CD4-positive, CD25-positive, alpha-beta regulatory T cell (primary cell): ENCODE measurements around the gene FOXO6. TPM values are rescaled to one million over a fixed set of nuclear protein-coding genes. Genes with fewer than 3 reads are reported as not detected.

Experiments used
- ATAC-seq, 2 donors: fragments of 150-1000 bp; cut with Tn5 transposase; one replicate each; pipeline ENCODE4 v1.10.0; 2021; ENCODE audit warnings: low read depth in 2 of 2, moderate number of reproducible peaks in 2 of 2, moderate library complexity in 1 of 2
- DNase-seq, 3 donors: peaks; one replicate each; pipeline versions ENCODE4 v3.0.0 to v3.0.0-alpha.2; 2012 to 2022; ENCODE audit warnings: mixed read lengths in 1 of 3
- H3K27ac ChIP-seq: one replicate; pipeline ENCODE4 v1.7.0; 2013; ENCODE audit warnings: mild to moderate bottlenecking, low read length; ENCODE audit not compliant: insufficient read depth, poor library complexity, severe bottlenecking
- H3K27me3 ChIP-seq: one replicate; pipeline ENCODE4 v1.7.0; 2013; ENCODE audit warnings: low read length; ENCODE audit not compliant: control insufficient read depth, insufficient read depth
- H3K36me3 ChIP-seq: one replicate; pipeline ENCODE4 v1.7.0; 2013; ENCODE audit warnings: mild to moderate bottlenecking, low read length, moderate library complexity; ENCODE audit not compliant: control insufficient read depth, insufficient read depth
- H3K4me1 ChIP-seq: 2 replicates; pipeline ENCODE4 v1.7.0; 2013; ENCODE audit warnings: mild to moderate bottlenecking, low read length; ENCODE audit not compliant: insufficient read depth, control insufficient read depth, poor library complexity, severe bottlenecking
- H3K4me3 ChIP-seq: one replicate; pipeline ENCODE4 v1.7.0; 2013; ENCODE audit warnings: low read depth, mild to moderate bottlenecking, low read length, moderate library complexity
- H3K9me3 ChIP-seq, 2 experiments: 1 replicate in 1 of 2; 2 replicates in 1 of 2; pipeline ENCODE4 v1.7.0; 2013; ENCODE audit warnings: low read length in 2 of 2, mild to moderate bottlenecking in 1 of 2, moderate library complexity in 1 of 2; ENCODE audit not compliant: control insufficient read depth in 2 of 2
- H3K27ac Mint-ChIP-seq, 3 donors: one replicate each; pipeline ENCODE4 v1.8.0; 2020 to 2022; ENCODE audit warnings: mild to moderate bottlenecking in 3 of 3, mixed read lengths in 3 of 3, moderate library complexity in 2 of 3
- H3K27me3 Mint-ChIP-seq: one replicate; pipeline ENCODE4 v1.8.0; 2022; ENCODE audit warnings: mild to moderate bottlenecking, mixed read lengths
- H3K36me3 Mint-ChIP-seq: one replicate; pipeline ENCODE4 v1.8.0; 2020; ENCODE audit warnings: mixed read lengths
- H3K4me1 Mint-ChIP-seq, 4 donors: one replicate each; pipeline ENCODE4 v1.8.0; 2020 to 2022; ENCODE audit warnings: mixed read lengths in 4 of 4, mild to moderate bottlenecking in 1 of 4
- H3K4me3 Mint-ChIP-seq, 4 donors: one replicate each; pipeline ENCODE4 v1.8.0; 2020 to 2022; ENCODE audit warnings: mild to moderate bottlenecking in 4 of 4, mixed read lengths in 4 of 4, moderate library complexity in 3 of 4
- H3K9me3 Mint-ChIP-seq, 7 donors: one replicate each; pipeline ENCODE4 v1.8.0; 2020 to 2022; ENCODE audit warnings: mixed read lengths in 7 of 7, mild to moderate bottlenecking in 3 of 7, moderate library complexity in 2 of 7
- polyA plus RNA-seq, 4 donors: library from polyadenylated mRNA; unstranded; fragments of 300-500 nt; fragmentation: Illumina TruSeq; gene quantifications; one replicate each; pipeline ENCODE4 v1.2.3, GENCODE V29; 2021
- total RNA-seq: library from RNA; stranded (reverse); gene quantifications from one replicate; pipeline ENCODE4 v1.2.3, GENCODE V29; 2022

Gene FOXO6
- total and polyA plus RNA-seq, 5 donors from 2014 or later = 0.91 TPM; not detected in 4

DNA sequence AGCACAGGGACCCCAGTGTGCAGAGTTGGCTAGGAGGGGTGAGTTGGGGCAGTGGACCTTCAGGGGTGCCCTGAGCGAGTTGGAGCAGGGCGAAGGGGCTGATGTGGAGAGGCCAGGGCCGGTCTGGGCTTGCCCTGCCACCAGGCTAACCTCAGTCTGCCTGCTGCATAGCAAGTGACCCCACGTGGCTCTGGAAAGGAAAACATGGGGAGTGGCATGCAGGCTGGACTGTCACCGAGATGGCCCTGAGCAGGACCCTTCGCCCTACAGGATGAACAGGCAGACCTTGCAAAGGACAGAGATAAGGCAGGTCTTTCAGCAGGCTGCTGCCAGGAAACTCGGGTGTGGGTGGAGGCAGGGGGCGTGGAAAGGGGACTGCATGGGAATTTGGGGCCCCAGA is 51.5 kb downstream of the FOXO6 start:
- Histone ChIP-seq H3K9me3 (no peaks in the 10 kb centered on the region), H3K36me3 (no peaks in the 10 kb centered on the region), H3K27ac (no peak overlapping the region), H3K4me3 (no peak overlapping the region), H3K4me1 (no peaks in the 10 kb centered on the region), H3K27me3 (peaks cover 4% of the 10 kb centered on the region)
- H3K4me1 Mint-ChIP-seq = peaks cover 0 to 3% (median 0%) of the 10 kb centered on the region in 4 donors
- DNase-seq (no peak), ATAC-seq (no peak)
- no peak overlapping the region for H3K4me3 Mint-ChIP-seq
- H3K27me3 Mint-ChIP-seq = peaks cover 23% of the 10 kb centered on the region
- H3K36me3 Mint-ChIP-seq = no peaks in the 10 kb centered on the region
- H3K9me3 Mint-ChIP-seq = peaks cover 0 to 2% (median 0%) of the 10 kb centered on the region in 7 donors
- peak overlapping the region in 1 of 3 donors; percentile 40 for H3K27ac Mint-ChIP-seq

DNA sequence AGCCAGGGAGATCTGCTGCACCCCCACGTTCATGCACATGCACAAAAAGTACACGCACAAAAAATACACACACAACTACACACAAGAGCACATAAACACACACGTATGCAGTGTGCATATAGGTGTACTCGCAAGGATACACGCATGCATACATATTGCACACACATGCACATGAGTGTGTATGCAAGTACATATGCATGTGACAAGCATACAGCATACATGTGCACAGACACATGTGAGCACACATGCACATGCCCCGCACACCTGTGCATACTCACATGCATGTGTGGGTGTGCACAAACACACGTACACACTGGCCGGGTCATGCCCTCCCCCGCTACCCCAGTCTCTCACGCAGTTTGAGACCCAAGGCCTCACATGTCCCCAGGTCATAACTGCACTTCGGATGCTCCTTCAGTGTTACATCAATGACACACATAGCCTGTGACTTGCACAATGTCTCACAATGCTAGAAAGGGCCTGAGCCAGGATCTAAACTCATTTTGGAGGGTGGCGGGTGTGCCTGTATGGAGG is 52.6 kb downstream of the FOXO6 start:
- H3K4me3 ChIP-seq = no peak overlapping the region
- peaks cover 0 to 2% (median 0%) of the 10 kb centered on the region in 7 donors for H3K9me3 Mint-ChIP-seq
- no peak overlapping the region for H3K27ac Mint-ChIP-seq
- peaks cover 0 to 3% (median 0%) of the 10 kb centered on the region in 4 donors for H3K4me1 Mint-ChIP-seq
- no peak overlapping the region for H3K27ac ChIP-seq
- H3K36me3 Mint-ChIP-seq = no peaks in the 10 kb centered on the region
- ATAC-seq = no peak
- H3K4me3 Mint-ChIP-seq = no peak overlapping the region
- H3K27me3 Mint-ChIP-seq = peaks cover 19% of the 10 kb centered on the region
- no peaks in the 10 kb centered on the region for H3K9me3 ChIP-seq
- DNase-seq = no peak
- H3K27me3 ChIP-seq = peaks cover under 1% of the 10 kb centered on the region
- no peaks in the 10 kb centered on the region for H3K4me1 ChIP-seq
- no peaks in the 10 kb centered on the region for H3K36me3 ChIP-seq

DNA sequence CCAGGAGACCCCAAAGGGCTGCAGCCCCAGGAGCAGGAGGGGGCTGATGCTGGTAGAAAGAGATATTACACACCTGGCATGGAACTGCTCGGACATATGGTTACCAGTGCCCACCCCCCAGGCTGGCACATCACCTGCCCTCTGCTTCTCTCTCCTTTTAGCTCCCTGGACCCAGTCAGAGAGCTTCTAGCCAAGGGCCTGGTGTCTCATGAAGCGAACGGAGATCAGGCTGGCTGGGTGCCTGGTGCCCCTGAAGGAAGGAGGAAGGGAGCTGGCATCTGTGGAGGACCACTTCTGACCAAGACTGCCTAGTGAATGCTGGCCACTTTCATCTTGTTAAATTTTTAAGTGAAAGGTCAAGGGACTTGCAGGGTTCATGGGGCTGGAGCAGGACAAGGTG is 53.1 kb downstream of the FOXO6 start:
- H3K4me3 ChIP-seq = no peak overlapping the region
- Mint-ChIP-seq H3K27ac (no peak overlapping the region), H3K4me3 (no peak overlapping the region), H3K9me3 (peaks cover 0 to 2% (median 0%) of the 10 kb centered on the region in 7 donors), H3K27me3 (peaks cover 17% of the 10 kb centered on the region), H3K36me3 (no peaks in the 10 kb centered on the region), H3K4me1 (peaks cover 0 to 3% (median 0%) of the 10 kb centered on the region in 4 donors)
- H3K4me1 ChIP-seq = no peaks in the 10 kb centered on the region
- H3K27ac ChIP-seq = no peak overlapping the region
- ATAC-seq (no peak), DNase-seq (no peak)
- H3K27me3 ChIP-seq = no peaks in the 10 kb centered on the region
- H3K9me3 ChIP-seq = no peaks in the 10 kb centered on the region
- H3K36me3 ChIP-seq = no peaks in the 10 kb centered on the region

DNA sequence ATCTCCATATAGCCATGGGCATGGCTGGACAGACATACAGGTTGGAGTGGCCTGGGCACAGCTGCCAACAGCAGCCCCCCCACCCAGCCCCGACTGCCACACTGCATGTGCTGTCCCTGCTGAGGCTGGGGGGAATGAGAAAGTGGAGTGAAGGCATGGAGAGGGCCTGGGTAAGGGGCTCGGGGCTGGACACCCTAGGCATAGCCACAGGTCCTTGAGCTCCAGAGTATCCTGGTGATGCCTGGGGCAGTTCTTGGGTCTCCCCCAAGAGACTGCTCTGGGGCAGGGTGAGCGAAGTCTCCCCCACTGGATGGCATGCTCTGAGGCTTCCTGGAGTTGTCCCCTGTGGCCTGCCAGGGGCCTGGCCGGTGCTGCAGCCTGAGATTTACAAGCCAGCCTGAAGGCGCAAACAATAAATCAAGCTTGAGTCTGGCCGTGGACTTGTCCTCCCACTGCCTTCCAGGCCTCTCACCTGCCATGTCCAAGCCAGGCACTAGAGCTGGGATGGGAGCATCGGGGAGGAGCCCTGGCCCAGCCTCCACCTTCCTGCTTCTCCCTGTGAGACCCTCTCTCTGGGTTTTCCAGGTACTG is 53.6 kb downstream of the FOXO6 start:
- Histone ChIP-seq H3K4me1 (no peaks in the 10 kb centered on the region), H3K36me3 (no peaks in the 10 kb centered on the region), H3K27me3 (no peaks in the 10 kb centered on the region), H3K4me3 (no peak overlapping the region), H3K9me3 (no peaks in the 10 kb centered on the region), H3K27ac (no peak overlapping the region)
- Mint-ChIP-seq H3K4me3 (no peak overlapping the region), H3K4me1 (peaks cover 0 to 3% (median 0%) of the 10 kb centered on the region in 4 donors), H3K27me3 (peaks cover 14% of the 10 kb centered on the region), H3K36me3 (no peaks in the 10 kb centered on the region), H3K27ac (no peak overlapping the region), H3K9me3 (peaks cover 0 to 2% (median 0%) of the 10 kb centered on the region in 7 donors)
- DNase-seq (no peak), ATAC-seq (no peak)

DNA sequence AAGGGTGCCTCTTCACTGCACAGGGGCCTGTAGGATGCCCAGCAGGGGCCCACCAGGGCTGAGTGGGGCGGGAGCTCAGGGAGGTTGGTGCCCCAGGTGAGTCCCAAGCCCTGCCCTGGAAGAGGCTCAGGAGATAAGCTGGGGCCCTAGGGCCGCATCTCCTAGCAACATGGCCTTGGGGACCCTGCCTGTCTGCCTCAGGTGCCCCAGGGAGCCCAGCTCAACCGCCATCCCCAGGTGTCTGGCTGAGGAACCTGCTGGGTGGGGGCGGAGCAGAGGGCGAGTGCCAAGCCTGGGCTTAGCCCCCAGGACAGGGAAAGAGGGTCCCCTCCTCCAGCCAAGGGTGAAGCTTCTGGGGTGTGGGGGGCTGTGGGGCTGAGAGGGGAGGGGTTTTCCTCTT is 54.8 kb downstream of the FOXO6 start:
- H3K4me3 Mint-ChIP-seq = no peak overlapping the region
- DNase-seq = no peak

DNA sequence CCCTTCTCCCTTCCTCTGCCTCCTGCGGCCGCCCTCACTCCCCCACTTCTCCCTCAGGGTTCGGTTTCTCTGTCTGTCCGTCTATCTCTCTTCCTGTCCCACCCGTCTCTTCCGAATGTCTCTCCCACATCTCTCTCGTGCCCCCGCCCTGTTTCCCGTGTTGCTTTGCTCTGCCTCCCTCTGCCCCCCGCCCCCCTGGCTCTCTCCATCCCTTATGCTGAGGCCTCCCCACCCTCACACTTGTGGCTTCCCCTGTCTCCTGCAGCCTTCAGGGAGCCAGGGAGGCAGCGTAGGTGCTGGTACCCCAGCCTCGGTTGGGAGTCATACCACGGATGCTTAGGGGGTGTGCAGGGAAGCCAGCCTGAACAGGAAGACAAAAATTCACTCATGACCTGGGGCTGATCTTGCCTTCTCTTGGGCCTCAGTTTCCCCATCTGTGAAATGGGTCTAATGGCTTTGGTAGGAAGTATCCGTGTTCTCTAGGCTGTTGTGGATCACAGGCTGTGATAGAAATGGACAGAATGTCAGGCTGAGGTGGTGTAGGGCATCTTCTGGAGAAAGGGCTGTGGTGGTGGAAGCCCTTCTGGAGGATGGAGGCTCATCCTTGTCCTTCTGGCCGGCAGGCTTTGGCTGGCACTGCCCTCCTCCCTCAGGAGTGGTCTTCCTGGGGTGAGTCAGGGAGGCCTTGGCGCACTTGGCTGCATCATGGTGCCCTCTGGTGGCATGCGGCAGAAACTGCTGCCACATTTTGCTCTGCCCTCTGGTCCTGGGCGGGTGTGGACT is 55.5 kb downstream of the FOXO6 start:
- peak; percentile 26 to 50 (median 44) for DNase-seq
- Mint-ChIP-seq H3K36me3 (no peaks in the 10 kb centered on the region), H3K4me1 (peaks cover 0 to 3% (median 0%) of the 10 kb centered on the region in 4 donors), H3K4me3 (no peak overlapping the region), H3K27ac (no peak overlapping the region), H3K9me3 (no peaks in the 10 kb centered on the region), H3K27me3 (peaks cover 5% of the 10 kb centered on the region)
- Histone ChIP-seq H3K9me3 (no peaks in the 10 kb centered on the region), H3K27ac (no peak overlapping the region), H3K4me3 (no peak overlapping the region), H3K27me3 (no peaks in the 10 kb centered on the region), H3K4me1 (no peaks in the 10 kb centered on the region), H3K36me3 (no peaks in the 10 kb centered on the region)
- ATAC-seq = peak; percentile 26 to 47

More for the DNA sequence above, 54.8 kb downstream of the FOXO6 start:
- peaks cover 5% of the 10 kb centered on the region for H3K27me3 Mint-ChIP-seq
- H3K9me3 Mint-ChIP-seq = no peaks in the 10 kb centered on the region
- Histone ChIP-seq H3K27me3 (no peaks in the 10 kb centered on the region), H3K27ac (no peak overlapping the region), H3K4me3 (no peak overlapping the region), H3K36me3 (no peaks in the 10 kb centered on the region), H3K4me1 (no peaks in the 10 kb centered on the region), H3K9me3 (no peaks in the 10 kb centered on the region)
- H3K4me1 Mint-ChIP-seq = peaks cover 0 to 3% (median 0%) of the 10 kb centered on the region in 4 donors
- no peak for ATAC-seq
- H3K27ac Mint-ChIP-seq = no peak overlapping the region
- no peaks in the 10 kb centered on the region for H3K36me3 Mint-ChIP-seq

DNA sequence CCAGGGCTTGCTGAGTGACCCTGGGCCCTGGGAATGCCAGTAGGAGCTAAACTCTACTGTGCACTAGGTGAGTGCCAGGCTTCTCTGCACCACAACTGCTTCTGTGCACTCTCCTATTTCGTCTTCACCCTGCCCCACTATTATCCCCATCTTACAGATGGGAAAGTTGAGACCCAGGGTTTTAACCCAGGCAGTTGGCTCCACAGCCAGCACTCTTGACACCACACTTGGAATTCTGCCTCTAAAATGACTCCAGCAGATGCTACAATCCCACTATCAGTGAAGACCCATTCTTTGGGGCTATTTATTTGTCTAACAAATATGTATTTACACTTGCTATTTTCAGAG is 56.1 kb downstream of the FOXO6 start:
- Mint-ChIP-seq H3K9me3 (no peaks in the 10 kb centered on the region), H3K4me1 (peaks cover 0 to 3% (median 0%) of the 10 kb centered on the region in 4 donors), H3K27ac (no peak overlapping the region)

More for the DNA sequence above, 56.1 kb downstream of the FOXO6 start:
- Mint-ChIP-seq H3K4me3 (no peak overlapping the region), H3K36me3 (no peaks in the 10 kb centered on the region), H3K27me3 (peaks cover 5% of the 10 kb centered on the region)
- no peak overlapping the region for H3K27ac ChIP-seq
- H3K4me1 ChIP-seq = no peaks in the 10 kb centered on the region
- H3K36me3 ChIP-seq = no peaks in the 10 kb centered on the region
- ATAC-seq = no peak
- no peaks in the 10 kb centered on the region for H3K9me3 ChIP-seq
- DNase-seq = no peak
- no peak overlapping the region for H3K4me3 ChIP-seq
- no peaks in the 10 kb centered on the region for H3K27me3 ChIP-seq
